Fibroblast of skin of left biceps (primary cell): ENCODE measurements around the gene DGCR2.

Experiments used
- DNase-seq, 2 experiments: peaks; one replicate each; pipeline ENCODE4 v3.0.0-alpha.2; 2013; ENCODE audit warnings: low read depth in 2 of 2

DGCR2 gene

GRCh38 chr22:19127329-19128008 is 5.3 kb upstream of the DGCR2 start:
- DNase-seq: no peak

GRCh38 chr22:19126309-19127273 is 4.4 kb upstream of the DGCR2 start:
- DNase-seq: no peak

- no peak for DNase-seq
Observed at GRCh38 chr22:19125474-19126308, 3.5 kb upstream of the DGCR2 start.

- no peak for DNase-seq
Observed at GRCh38 chr22:19125011-19125410, 2.8 kb upstream of the DGCR2 start.

GRCh38 chr22:19124377-19124776 is 2.2 kb upstream of the DGCR2 start:
- DNase-seq: no peak

GRCh38 chr22:19123936-19124335 is 1.7 kb upstream of the DGCR2 start:
- no peak for DNase-seq

GRCh38 chr22:19122752-19123492 is 710 bp upstream of the DGCR2 start:
- DNase-seq: no peak

GRCh38 chr22:19121631-19122142 is 525 bp downstream of the DGCR2 start:
- no peak for DNase-seq

GRCh38 chr22:19120829-19121630 is 1.2 kb downstream of the DGCR2 start:
- no peak for DNase-seq

- no peak for DNase-seq
Observed at GRCh38 chr22:19119949-19120348, 2.3 kb downstream of the DGCR2 start.

GRCh38 chr22:19118329-19118880 is 3.8 kb downstream of the DGCR2 start:
- no peak for DNase-seq

- DNase-seq: no peak
Observed at GRCh38 chr22:19117111-19117512, 5.1 kb downstream of the DGCR2 start.

GRCh38 chr22:19115628-19116027 is 6.6 kb downstream of the DGCR2 start:
- no peak for DNase-seq

- no peak for DNase-seq
Observed at GRCh38 chr22:19114984-19115552, 7.1 kb downstream of the DGCR2 start.

- no peak for DNase-seq
Observed at GRCh38 chr22:19113429-19113828, 8.8 kb downstream of the DGCR2 start.

- DNase-seq: no peak
Observed at GRCh38 chr22:19111584-19111983, 10.6 kb downstream of the DGCR2 start.

- DNase-seq: no peak
Observed at GRCh38 chr22:19111140-19111539, 11.1 kb downstream of the DGCR2 start.

- DNase-seq: no peak
Observed at GRCh38 chr22:19110646-19111045, 11.6 kb downstream of the DGCR2 start.

- DNase-seq: no peak
Observed at GRCh38 chr22:19110064-19110458, 12.2 kb downstream of the DGCR2 start.
